Measurements from ENCODE around the gene OPN1SW.

The OPN1SW gene

DNA sequence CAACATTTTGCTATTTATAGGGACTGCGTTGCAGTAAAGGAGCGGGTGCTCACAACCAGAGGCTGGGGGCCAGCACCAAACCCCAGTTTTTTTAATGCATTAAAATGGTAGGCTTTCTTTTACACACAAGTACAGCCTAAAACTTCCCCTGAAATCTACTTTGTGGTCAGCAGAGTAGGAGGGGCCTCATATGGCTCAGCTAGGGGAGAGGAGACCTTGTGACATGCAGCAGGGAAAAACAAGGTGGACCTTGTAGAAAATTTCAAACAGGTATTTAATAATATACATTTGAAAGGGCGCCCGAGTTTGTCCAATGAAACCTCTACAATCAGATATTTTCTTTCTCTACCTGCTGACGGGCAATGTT, 17.6 kb upstream of the OPN1SW start:
- ATAC-seq: no peak

GRCh38 chr7:128792471-128793180, 17.0 kb upstream of the OPN1SW start:
- no peak for DNase-seq

More for the DNA sequence above, 17.6 kb upstream of the OPN1SW start:
- DNase-seq: no peak

DNA sequence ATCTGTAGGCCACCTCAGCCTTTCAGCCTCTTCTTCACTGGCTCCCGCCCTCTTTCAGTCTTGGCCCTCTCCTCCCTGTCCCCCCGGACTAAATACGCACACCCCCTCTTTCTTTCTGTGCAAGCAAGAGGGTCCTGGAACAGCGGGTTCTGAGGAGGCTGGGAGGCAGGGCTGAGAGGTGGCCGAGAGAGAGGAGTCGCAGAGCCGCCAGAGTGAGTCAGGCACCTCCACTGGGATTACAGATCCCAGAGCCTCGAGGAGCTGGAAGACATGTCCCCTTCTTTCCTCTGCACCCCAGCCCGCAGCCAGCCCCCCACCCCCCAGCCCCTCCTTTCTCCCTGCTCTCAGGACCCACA, 16.4 kb upstream of the OPN1SW start:
- no peak for ATAC-seq
- DNase-seq: no peak

More at GRCh38 chr7:128792471-128793180, 17.0 kb upstream of the OPN1SW start:
- ATAC-seq: no peak

DNA sequence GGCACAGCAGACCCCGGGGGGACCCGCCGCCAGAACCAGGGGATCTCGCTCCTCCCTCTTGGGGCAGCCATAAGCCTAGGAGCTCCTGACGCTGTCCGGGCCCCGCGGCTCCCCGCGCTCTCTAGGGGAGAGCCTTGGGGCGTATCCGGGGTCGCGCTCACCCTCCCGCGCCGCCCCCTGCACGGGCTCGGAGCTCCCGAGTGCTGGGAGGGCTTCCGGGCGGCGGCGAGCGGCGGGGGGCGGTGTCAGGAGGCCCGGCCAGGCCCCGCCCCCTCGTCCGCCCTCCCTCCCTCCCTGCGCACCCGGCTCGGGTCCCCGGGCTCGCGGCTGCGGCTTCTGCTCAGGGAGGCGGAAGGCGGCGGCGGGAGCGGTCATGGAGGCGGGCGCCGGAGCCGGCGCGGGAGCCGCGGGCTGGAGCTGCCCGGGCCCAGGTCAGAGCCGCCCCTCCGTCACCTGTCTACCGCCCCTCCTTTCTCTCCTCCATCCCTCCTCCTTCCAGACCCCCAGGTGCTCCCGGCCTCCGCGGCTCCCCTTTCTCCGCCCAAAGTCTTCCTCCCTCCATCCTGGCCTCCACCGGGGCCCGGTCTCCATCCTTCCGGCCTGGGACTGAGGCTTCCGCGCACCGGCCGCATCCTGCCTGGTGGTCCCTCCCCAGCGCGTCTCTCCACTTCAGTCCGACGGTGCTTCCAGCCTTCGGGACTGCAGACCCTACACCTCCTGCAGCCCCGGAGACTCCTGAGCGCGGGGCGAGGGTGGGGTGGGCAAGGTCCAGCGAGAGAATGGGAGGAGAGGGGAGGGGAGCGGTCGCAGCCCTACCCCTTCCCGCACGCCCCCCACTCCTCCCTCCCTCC, 15.8 kb upstream of the OPN1SW start, which contains the start of gene CCDC136:
CCDC136 (plus strand) TSS at position 848 of the 851 bp plus-strand sequence. CDS start 444 bp downstream, outside the sequence.
- peak; percentile 81 for DNase-seq
- ATAC-seq: peak; percentile 91

GRCh38 chr7:128790315-128791041, 14.9 kb upstream of the OPN1SW start:
- DNase-seq (no peak), ATAC-seq (no peak)

DNA sequence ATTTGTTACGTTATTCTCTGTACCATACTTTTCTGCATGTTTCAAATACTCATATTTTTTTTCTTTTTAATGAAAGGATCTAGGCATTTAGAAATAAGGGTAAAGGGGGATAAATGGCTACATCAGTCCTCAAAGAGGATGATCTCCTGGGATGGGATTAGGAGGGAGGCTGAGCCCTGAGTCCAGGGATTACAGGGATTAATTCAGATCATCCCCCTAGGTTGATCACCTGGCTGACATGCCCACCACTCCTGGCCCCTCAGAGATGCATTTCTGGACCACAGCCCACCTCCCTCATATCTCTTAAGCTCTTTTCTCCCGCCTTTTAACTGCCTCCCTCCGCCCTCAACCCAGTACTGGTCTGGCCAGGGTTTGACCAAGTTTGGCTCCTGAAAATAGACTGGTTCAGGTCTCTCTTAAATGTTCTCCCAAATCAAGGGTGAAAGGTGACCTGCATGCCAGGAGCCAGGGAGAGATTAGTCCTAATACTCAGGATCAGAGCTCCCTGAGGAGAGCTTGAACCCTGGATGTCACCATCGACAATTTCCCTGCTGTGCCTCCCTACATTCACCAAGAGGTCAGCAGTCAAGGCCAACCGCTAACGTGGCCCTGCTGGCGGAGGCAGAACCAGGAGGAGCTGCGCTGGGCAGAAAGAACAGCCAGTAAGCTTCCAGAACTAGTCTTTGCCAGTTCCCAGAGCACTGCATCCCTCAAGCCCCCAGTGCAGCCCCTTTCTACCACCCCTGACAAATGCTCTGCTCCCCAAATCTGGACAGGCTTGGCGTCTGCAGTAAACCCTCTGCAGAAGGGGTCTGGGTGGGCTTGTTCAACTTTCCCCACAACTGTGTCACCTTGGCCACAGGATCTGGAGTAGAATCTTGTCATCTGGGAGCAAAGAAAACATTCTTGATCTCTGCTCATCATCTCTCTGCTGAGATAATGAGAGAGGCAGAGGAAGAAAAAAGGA, 13.1 kb upstream of the OPN1SW start:
- DNase-seq (no peak), ATAC-seq (no peak)

- no peak for DNase-seq
- no peak for ATAC-seq
Observed at GRCh38 chr7:128785738-128786137, 10.1 kb upstream of the OPN1SW start.

DNA sequence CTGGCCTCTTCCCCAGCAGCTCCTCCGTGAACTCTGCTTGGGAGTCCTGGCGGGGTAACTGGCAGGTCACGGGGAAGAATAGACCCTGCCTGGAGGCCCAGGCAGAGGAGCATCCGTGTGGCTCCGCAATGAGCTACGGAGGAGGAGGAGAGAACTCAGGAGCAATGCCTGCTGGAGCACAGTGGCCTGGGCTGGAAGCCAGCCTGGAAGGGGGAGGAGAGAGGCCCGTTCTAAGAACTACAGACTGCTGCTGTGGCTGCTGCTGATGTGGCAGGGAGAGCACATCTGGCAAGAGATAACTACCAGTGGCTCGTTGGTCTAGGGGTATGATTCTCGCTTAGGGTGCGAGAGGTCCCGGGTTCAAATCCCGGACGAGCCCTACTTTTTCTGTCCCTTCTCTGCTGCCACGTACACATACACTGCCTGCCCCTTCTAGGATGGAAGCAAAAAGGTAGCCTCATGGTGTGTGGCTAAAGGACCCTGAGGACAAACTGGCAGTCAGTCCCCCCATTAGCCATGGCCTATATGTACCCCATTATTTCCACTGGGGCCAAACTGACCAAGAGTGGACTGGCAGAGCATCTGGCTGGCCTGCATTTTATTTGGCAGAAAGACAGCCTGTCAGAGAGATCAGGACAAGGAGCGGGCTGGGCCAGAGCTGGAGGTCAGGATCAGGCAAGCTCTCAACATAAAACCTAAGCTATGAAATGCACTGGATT, 7.7 kb upstream of the OPN1SW start:
- ATAC-seq: peak; percentile 75
- no peak for DNase-seq

DNA sequence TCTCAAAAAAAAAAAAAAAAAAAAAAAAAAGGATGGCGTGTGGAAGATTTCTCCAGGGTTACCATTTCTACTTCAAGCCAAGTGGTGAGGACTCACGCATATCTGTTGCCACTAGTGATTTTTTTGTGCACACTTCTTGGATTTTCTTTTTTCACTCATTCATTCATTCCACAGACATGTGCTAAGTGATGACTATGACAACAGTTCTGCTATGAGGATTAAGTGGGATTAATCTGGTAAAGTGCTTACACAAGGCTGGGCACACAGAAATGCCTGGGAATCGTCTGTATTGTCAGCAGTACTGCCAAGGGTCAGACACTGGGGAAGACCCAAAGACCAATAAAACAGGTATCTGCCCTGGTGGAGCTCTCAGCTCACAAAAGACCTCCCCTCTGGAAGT, 6.3 kb upstream of the OPN1SW start:
- no peak for DNase-seq
- no peak for ATAC-seq

GRCh38 chr7:128781126-128781525, 5.5 kb upstream of the OPN1SW start:
- no peak for ATAC-seq
- no peak for DNase-seq

GRCh38 chr7:128778946-128779345, 3.4 kb upstream of the OPN1SW start:
- ATAC-seq (no peak), DNase-seq (no peak)

GRCh38 chr7:128777156-128778123, 1.8 kb upstream of the OPN1SW start:
- no peak for DNase-seq
- peak; percentile 29 for ATAC-seq

- ATAC-seq: no peak
- no peak for DNase-seq
Observed at GRCh38 chr7:128774921-128775320, 673 bp downstream of the OPN1SW start.

- ATAC-seq (no peak), DNase-seq (no peak)
Observed at GRCh38 chr7:128774029-128774689, 1.4 kb downstream of the OPN1SW start.

GRCh38 chr7:128773604-128774003, 2.0 kb downstream of the OPN1SW start:
- DNase-seq (no peak), ATAC-seq (no peak)

- DNase-seq (no peak), ATAC-seq (no peak)
Observed at GRCh38 chr7:128770233-128770632, 5.4 kb downstream of the OPN1SW start.

GRCh38 chr7:128767475-128768110, 8.0 kb downstream of the OPN1SW start:
- no peak for ATAC-seq

DNA sequence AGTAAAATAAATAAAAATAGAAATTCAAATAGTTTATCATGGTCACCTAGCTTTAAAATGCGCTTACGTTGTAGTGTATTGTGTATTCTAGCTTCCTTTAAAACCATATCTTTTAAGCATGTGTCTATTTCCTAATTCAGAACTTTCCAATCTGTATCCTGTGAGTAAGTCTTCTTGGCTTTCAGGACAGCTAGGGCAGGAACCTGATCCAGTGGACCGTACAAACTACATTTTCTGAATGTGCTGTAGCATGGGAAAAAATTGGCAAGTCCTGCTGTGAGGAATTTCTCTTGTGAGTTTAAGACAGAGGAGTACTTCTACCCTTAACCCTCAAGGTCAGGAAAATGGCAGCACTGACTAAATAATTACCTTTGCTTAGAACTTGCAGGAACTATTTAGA, 12.1 kb downstream of the OPN1SW start:
- no peak for DNase-seq

More at GRCh38 chr7:128767475-128768110, 8.0 kb downstream of the OPN1SW start:
- DNase-seq: no peak

DNA sequence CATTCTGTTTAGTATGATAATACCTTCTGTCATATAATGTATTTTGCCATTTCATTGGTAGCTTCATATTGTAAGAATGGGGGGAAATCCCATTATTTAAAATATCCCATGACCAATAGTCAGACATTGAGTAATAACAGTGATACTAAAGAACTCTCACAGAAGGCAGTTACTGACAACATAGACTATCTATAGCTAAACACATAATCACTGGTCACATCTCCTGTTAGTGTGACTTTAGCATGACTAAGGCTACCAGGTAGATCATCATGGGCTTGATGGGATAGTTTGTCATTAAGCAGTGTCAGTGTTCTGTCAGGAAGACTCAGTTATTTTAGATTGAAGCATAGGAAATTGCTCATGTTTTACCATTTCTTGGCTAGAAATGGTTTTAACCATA, 16.4 kb downstream of the OPN1SW start:
- DNase-seq (no peak), ATAC-seq (peak; percentile 36)

More for the DNA sequence above, 12.1 kb downstream of the OPN1SW start:
- ATAC-seq: no peak
